ENCODE measurements around the gene PBX3. TPM values are rescaled to one million over a fixed set of nuclear protein-coding genes. Genes with fewer than 3 reads are reported as not detected.

The PBX3 gene
- total RNA-seq, 1 donor from 2014 or later, result 6.3 TPM

DNA sequence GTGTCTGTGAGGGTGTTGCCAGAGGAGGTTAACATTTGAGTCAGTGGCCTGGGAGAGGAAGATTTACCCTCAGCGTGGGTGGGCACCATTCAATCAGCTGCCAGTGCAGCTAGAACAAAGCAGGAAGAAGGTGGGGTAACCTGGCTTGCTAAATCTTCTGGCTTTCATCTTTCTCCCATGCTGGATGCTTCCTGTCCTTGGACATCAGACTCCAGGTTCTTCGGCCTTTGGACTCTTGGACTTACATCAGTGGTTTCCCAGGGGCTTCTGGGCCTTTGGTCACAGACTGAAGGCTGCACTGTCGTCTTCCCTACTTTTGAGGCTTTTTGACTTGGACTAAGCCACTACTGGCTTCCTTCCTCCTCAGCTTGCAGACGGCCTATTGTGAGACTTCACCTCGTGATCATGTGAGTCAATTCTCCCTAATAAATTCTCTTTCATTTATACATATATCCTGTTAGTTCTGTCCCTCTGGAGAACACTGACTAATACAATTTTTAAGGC lies 38.1 kb downstream of the PBX3 start:
- TF ChIP-seq, protein P1, sequence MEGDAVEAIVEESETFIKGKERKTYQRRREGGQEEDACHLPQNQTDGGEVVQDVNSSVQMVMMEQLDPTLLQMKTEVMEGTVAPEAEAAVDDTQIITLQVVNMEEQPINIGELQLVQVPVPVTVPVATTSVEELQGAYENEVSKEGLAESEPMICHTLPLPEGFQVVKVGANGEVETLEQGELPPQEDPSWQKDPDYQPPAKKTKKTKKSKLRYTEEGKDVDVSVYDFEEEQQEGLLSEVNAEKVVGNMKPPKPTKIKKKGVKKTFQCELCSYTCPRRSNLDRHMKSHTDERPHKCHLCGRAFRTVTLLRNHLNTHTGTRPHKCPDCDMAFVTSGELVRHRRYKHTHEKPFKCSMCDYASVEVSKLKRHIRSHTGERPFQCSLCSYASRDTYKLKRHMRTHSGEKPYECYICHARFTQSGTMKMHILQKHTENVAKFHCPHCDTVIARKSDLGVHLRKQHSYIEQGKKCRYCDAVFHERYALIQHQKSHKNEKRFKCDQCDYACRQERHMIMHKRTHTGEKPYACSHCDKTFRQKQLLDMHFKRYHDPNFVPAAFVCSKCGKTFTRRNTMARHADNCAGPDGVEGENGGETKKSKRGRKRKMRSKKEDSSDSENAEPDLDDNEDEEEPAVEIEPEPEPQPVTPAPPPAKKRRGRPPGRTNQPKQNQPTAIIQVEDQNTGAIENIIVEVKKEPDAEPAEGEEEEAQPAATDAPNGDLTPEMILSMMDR (IDR thresholded peaks at IDR 0.05; ENCODE audit: insufficient read depth, low read length, severe bottlenecking), result no peak
- Histone ChIP-seq H3K36me3 (ENCODE audit: control insufficient read depth, insufficient read depth, low read length) (no peaks in the 10 kb centered on the region), H3K4me3 (ENCODE audit: low read depth, low read length) (no peak overlapping the region), H3K27me3 (ENCODE audit: control insufficient read depth, insufficient read depth, low read length) (no peaks in the 10 kb centered on the region)
- FAIRE-seq, result no peak
- DNase-seq (ENCODE audit: low read depth), result peak; percentile 12

DNA sequence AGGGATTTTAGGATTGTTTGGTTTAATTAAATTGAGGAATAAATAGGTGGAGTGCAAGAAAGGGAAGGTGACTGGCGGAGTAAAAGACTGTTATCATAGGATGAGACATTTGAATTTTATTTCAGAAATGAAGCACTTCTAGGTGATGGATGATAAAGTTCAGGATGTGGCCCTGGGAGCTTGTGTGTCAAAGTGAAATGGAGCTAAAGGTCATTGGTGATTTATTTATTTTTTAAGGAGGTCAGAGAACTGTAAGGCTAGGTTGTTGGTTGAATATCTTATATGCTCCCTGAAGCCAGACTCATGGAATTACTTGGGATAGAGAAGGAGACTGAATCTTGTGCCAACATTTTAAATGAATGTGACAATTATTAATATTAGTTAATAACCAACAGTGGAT lies 40.5 kb downstream of the PBX3 start:
- Histone ChIP-seq H3K36me3 (ENCODE audit: control insufficient read depth, insufficient read depth, low read length) (no peaks in the 10 kb centered on the region), H3K27me3 (ENCODE audit: control insufficient read depth, insufficient read depth, low read length) (no peaks in the 10 kb centered on the region), H3K4me3 (ENCODE audit: low read depth, low read length) (no peak overlapping the region)
- FAIRE-seq (no peak), DNase-seq (ENCODE audit: low read depth) (no peak)
- TF ChIP-seq, protein P1 (IDR thresholded peaks at IDR 0.05; ENCODE audit: insufficient read depth, low read length, severe bottlenecking), result no peak

GRCh38 chr9:125789196-125789595 lies 42.0 kb downstream of the PBX3 start:
- FAIRE-seq (no peak), DNase-seq (ENCODE audit: low read depth) (no peak)
- TF ChIP-seq, protein P1 (IDR thresholded peaks at IDR 0.05; ENCODE audit: insufficient read depth, low read length, severe bottlenecking), result no peak
- no peak overlapping the region for H3K4me3 ChIP-seq (ENCODE audit: low read depth, low read length)
- no peaks in the 10 kb centered on the region for H3K36me3 ChIP-seq (ENCODE audit: control insufficient read depth, insufficient read depth, low read length)
- no peaks in the 10 kb centered on the region for H3K27me3 ChIP-seq (ENCODE audit: control insufficient read depth, insufficient read depth, low read length)

- no peaks in the 10 kb centered on the region for H3K36me3 ChIP-seq (ENCODE audit: control insufficient read depth, insufficient read depth, low read length)
- TF ChIP-seq, protein P1 (IDR thresholded peaks at IDR 0.05; ENCODE audit: insufficient read depth, low read length, severe bottlenecking), result no peak
- DNase-seq (ENCODE audit: low read depth) (no peak), FAIRE-seq (no peak)
- no peak overlapping the region for H3K4me3 ChIP-seq (ENCODE audit: low read depth, low read length)
- no peaks in the 10 kb centered on the region for H3K27me3 ChIP-seq (ENCODE audit: control insufficient read depth, insufficient read depth, low read length)
Observed at GRCh38 chr9:125794708-125795107, 47.5 kb downstream of the PBX3 start.

GRCh38 chr9:125795970-125796596 lies 48.9 kb downstream of the PBX3 start:
- Histone ChIP-seq H3K27me3 (ENCODE audit: control insufficient read depth, insufficient read depth, low read length) (no peaks in the 10 kb centered on the region), H3K36me3 (ENCODE audit: control insufficient read depth, insufficient read depth, low read length) (no peaks in the 10 kb centered on the region), H3K4me3 (ENCODE audit: low read depth, low read length) (no peak overlapping the region)
- no peak for DNase-seq (ENCODE audit: low read depth)
- TF ChIP-seq, protein P1 (IDR thresholded peaks at IDR 0.05; ENCODE audit: insufficient read depth, low read length, severe bottlenecking), result no peak
- no peak for FAIRE-seq

- Histone ChIP-seq H3K4me3 (ENCODE audit: low read depth, low read length) (no peak overlapping the region), H3K36me3 (ENCODE audit: control insufficient read depth, insufficient read depth, low read length) (no peaks in the 10 kb centered on the region), H3K27me3 (ENCODE audit: control insufficient read depth, insufficient read depth, low read length) (no peaks in the 10 kb centered on the region)
- TF ChIP-seq, protein P1 (IDR thresholded peaks at IDR 0.05; ENCODE audit: insufficient read depth, low read length, severe bottlenecking), result no peak
- FAIRE-seq (no peak), DNase-seq (ENCODE audit: low read depth) (no peak)
Observed at GRCh38 chr9:125797930-125798329, 50.8 kb downstream of the PBX3 start.

Measured in bronchial epithelial cell (primary cell).